Measurements from ENCODE around the gene DNAAF5. TPM values are rescaled to one million over a fixed set of nuclear protein-coding genes. Genes with fewer than 3 reads are reported as not detected.

Gene DNAAF5
- total and polyA plus RNA-seq, 2 experiments from 2014 or later = 19.0 to 23.5 TPM

- no peaks in the 10 kb centered on the region for H3K9me2 ChIP-seq (replicated peaks; ENCODE audit: insufficient read depth)
- H3K4me2 ChIP-seq = no peak overlapping the region
- H4K20me1 ChIP-seq (ENCODE audit: insufficient read depth, poor library complexity, severe bottlenecking) = no peaks in the 10 kb centered on the region
- H3K36me3 ChIP-seq (replicated peaks; ENCODE audit: insufficient read depth, low read depth) = no peaks in the 10 kb centered on the region
- 94% methylated on average over 4 of the region's 4 CpGs for WGBS (ENCODE audit: low lambda C conversion rate, missing lambda C conversion rate)
- no peaks in the 10 kb centered on the region for H3K4me1 ChIP-seq (ENCODE audit: insufficient read depth)
- DNase-seq (ENCODE audit: low spot score) = no peak
- H3K9me3 ChIP-seq (ENCODE audit: low read depth) = no peaks in the 10 kb centered on the region
- no peak overlapping the region for H2AFZ ChIP-seq
- no peaks in the 10 kb centered on the region for H3K27me3 ChIP-seq
- no peak overlapping the region for H3K4me3 ChIP-seq
- no peak for TF ChIP-seq CTCF (IDR thresholded peaks at IDR 0.05; ENCODE audit: poor library complexity)
- TF ChIP-seq EZH2phosphoT487 (IDR thresholded peaks at IDR 0.05; ENCODE audit: low read depth, severe bottlenecking, unreplicated experiment) = no peak
- no peak for TF ChIP-seq EZH2 (IDR thresholded peaks at IDR 0.05; ENCODE audit: borderline replicate concordance)
- no peak overlapping the region for H3K27ac ChIP-seq
- peaks cover 8% of the 10 kb centered on the region for H3K79me2 ChIP-seq
Measured at GRCh38 chr7:701086-701671, 25.3 kb upstream of the DNAAF5 start.

GRCh38 chr7:703049-703448 is 23.4 kb upstream of the DNAAF5 start:
- DNase-seq (ENCODE audit: low spot score) = no peak
- H2AFZ ChIP-seq = no peak overlapping the region
- H3K4me3 ChIP-seq = no peak overlapping the region
- H3K4me1 ChIP-seq (ENCODE audit: insufficient read depth) = no peaks in the 10 kb centered on the region
- H3K27me3 ChIP-seq = no peaks in the 10 kb centered on the region
- no peak overlapping the region for H3K27ac ChIP-seq
- no peaks in the 10 kb centered on the region for H4K20me1 ChIP-seq (ENCODE audit: insufficient read depth, poor library complexity, severe bottlenecking)
- WGBS (ENCODE audit: low lambda C conversion rate, missing lambda C conversion rate) = 98% methylated on average over 3 of the region's 3 CpGs
- TF ChIP-seq CTCF (IDR thresholded peaks at IDR 0.05; ENCODE audit: poor library complexity) = no peak
- H3K79me2 ChIP-seq = peaks cover 8% of the 10 kb centered on the region
- H3K36me3 ChIP-seq (replicated peaks; ENCODE audit: insufficient read depth, low read depth) = no peaks in the 10 kb centered on the region
- no peak overlapping the region for H3K4me2 ChIP-seq
- H3K9me3 ChIP-seq (ENCODE audit: low read depth) = no peaks in the 10 kb centered on the region
- H3K9me2 ChIP-seq (replicated peaks; ENCODE audit: insufficient read depth) = no peaks in the 10 kb centered on the region

GRCh38 chr7:706721-707120 is 19.8 kb upstream of the DNAAF5 start:
- no peaks in the 10 kb centered on the region for H3K27me3 ChIP-seq
- peak; percentile 2 for DNase-seq (ENCODE audit: low spot score)
- H3K36me3 ChIP-seq (replicated peaks; ENCODE audit: insufficient read depth, low read depth) = no peaks in the 10 kb centered on the region
- no peaks in the 10 kb centered on the region for H3K4me1 ChIP-seq (ENCODE audit: insufficient read depth)
- WGBS (ENCODE audit: low lambda C conversion rate, missing lambda C conversion rate) = 66% methylated on average over 7 of the region's 7 CpGs
- H2AFZ ChIP-seq = no peak overlapping the region
- H3K27ac ChIP-seq = no peak overlapping the region
- TF ChIP-seq CTCF (IDR thresholded peaks at IDR 0.05; ENCODE audit: poor library complexity) (no peak), EZH2 (IDR thresholded peaks at IDR 0.05; ENCODE audit: borderline replicate concordance) (no peak), EZH2phosphoT487 (IDR thresholded peaks at IDR 0.05; ENCODE audit: low read depth, severe bottlenecking, unreplicated experiment) (no peak)
- H3K9me2 ChIP-seq (replicated peaks; ENCODE audit: insufficient read depth) = no peaks in the 10 kb centered on the region
- H3K4me2 ChIP-seq = no peak overlapping the region
- H3K9me3 ChIP-seq (ENCODE audit: low read depth) = no peaks in the 10 kb centered on the region
- H3K4me3 ChIP-seq = no peak overlapping the region
- no peaks in the 10 kb centered on the region for H4K20me1 ChIP-seq (ENCODE audit: insufficient read depth, poor library complexity, severe bottlenecking)
- H3K79me2 ChIP-seq = peaks cover 7% of the 10 kb centered on the region
